AG20443 (cell line): ENCODE results near the gene TBC1D22A.
A peak's percentile ranks its signal among the peaks of the same experiment; 100 is the strongest.

Source experiments
- DNase-seq: peaks from one replicate; pipeline ENCODE4 v3.0.0; 2012; ENCODE audit warnings: low spot score, mixed read lengths

TBC1D22A gene

DNA sequence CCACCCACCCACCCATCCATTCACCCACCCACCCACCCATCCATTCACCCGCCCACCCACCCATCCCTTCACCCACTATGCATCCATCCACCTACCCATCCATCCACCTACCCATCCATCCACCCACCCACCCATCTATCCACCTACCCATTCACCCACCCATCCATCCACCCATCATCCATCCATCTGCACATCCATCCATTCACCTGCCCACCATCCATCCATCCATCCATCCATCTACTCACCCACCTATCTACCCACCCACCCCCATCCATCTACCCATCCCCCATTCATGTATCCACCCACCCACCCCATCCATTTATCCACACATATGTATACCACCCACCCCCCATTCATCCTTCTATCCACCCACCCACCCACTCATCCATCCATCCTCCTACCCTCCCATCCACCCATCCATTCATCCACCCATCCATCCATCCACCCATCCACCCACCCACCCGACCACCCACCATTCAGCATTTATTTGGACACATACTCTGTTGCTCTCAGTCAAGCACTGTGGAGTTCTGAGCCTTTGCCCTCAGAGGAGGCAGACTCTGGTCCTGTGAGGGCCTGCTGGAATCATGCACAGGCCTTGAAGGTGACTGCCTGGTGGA lies 380.1 kb downstream of the TBC1D22A start:
- DNase-seq, result no peak

DNA sequence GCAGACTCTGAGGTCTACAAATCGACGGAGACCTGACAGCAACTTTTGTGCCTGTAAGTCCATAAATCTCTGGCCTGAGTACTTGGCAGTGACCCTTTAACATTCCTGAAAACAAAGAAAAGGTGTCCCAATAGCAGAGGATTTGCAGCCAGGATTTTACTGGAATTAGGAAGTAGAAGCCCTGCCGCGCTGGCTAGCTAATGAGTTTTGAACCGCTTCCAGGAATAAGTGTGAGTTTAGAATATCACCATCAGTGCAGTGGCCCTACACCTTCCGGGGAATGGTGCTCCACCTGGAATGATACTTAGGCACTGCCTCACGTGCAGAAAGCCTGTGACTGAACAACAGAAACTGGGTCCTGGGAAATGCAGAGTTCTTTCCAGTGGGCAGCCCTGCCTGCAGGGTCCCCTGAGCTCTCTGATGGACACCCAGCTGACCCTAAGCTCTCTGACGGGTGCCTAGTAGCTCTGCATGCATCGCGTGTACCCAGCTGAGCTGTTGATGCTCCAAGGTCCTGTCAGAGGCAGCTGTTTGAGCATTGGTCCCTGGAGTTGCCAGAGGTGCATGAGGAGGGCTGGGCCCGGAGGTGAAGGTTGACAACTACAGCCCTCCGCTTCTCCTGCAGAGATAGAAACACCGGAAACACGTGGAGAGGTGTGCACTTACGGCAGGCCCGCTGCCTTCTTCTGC lies 380.9 kb downstream of the TBC1D22A start:
- no peak for DNase-seq

DNA sequence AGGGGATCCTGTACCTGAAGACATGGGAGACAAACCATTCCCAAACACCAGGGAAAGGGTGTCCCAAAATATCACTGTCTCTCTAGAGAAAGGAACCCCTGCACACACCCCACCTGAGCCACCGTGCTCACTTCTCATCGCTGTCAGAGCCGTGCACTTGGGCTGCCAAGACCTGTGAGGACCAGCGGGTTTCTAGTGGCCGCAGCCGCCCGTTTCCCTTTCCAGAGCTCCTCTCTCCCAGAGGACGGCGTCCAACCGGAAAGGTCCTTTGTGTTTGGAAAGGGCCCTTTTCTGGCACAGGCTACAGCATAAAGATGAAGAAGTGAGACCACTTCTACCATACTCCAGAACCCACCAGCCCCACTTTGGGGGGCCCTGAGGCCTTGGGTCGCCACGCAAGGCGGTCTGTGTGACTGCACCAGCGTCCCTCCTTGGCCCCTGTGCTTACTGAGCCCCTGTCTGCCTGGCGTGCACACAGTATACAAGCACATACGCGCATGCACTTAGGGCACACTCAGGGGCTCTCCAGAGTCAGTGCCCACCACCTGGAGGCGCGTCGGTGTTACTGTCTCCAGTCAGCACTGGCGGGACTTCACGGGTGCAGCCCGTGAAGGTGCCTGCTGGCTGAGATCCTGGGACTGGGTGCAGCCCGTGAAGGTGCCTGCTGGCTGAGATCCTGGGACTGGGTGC lies 381.8 kb downstream of the TBC1D22A start:
- no peak for DNase-seq

DNA sequence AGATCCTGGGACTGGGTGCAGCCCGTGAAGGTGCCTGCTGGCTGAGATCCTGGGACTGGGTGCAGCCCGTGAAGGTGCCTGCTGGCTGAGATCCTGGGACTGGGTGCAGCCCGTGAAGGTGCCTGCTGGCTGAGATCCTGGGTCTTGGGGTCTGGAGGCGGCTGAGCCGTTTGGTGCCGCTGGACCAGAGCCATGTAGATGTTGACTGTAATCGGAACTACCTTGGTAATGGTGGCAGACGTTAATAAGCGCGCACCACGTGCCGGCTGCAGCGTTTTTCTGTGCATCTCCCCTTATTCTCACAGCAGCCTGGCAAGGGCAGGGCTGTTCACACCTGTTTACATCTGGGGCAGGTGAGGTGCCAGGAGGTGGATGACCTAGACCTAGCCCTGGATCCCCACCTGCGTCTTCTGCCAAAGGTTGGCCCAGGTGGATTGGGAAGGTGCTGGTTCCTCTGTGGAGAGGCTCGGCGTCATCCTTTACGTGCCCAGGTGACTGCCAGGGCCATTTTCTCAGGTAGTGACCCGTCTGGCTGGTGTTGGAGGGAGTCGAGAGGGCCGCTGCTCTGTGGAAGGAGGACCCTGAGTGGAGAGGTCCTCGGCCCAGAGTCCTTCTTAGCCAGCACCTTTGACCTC lies 382.5 kb downstream of the TBC1D22A start:
- DNase-seq, result no peak

DNA sequence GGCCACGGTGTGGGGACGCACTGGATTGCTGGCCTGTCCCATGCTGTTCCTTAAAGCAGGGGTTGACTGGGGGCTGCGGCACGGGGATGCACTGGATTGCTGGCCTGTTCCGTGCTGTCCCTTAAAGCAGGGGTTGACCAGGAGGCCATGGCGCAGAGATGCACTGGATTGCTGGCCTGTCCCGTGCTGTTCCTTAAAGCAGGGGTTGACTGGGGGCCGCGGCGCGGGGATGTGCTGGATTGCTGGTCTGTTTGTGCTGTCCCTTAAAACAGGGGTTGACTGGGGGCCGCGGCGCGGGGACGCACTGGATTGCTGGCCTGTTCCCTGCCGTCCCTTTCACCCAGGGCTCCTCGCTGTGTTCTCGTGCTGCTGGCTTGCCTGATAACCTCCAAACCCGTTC lies 383.4 kb downstream of the TBC1D22A start:
- DNase-seq, result no peak

DNA sequence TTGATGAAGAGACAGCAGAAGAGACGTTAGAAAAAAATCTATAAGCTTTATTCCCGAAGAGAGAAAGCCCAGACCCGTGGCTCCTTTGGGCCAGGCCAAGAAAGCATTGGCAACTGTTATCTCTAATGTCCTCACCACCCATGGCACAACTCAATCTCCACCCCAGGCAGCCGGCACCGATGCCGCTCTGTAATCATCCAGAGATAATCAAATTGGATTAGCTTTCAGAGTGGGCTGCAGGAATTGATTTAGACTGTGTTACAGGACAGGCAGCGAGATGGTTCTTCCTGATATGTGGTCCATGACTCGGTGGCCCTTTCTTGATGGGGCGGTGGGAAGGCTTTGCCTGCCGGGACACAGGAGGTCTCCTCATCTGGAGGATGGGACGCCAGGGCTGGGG lies 383.9 kb downstream of the TBC1D22A start:
- DNase-seq, result no peak

DNA sequence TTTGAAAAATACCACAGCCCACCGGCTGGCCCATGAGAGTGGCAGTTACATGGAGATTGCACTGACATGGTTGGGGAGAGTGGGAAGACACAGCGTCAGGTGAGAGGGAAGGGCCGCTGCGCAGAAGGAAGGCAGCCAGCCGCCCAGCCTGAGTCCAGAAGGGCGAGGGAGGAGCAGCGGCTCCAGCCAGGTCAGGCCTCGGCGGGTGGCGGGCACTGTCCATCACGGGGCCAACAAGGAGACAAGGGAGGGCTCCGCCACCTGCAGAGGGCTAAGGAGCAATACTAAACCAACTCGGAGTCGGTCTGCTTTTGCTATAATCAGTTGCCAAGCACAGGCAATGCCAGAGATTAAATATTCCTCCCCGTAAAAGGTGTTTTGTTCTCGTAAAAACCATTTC lies 384.5 kb downstream of the TBC1D22A start:
- no peak for DNase-seq

DNA sequence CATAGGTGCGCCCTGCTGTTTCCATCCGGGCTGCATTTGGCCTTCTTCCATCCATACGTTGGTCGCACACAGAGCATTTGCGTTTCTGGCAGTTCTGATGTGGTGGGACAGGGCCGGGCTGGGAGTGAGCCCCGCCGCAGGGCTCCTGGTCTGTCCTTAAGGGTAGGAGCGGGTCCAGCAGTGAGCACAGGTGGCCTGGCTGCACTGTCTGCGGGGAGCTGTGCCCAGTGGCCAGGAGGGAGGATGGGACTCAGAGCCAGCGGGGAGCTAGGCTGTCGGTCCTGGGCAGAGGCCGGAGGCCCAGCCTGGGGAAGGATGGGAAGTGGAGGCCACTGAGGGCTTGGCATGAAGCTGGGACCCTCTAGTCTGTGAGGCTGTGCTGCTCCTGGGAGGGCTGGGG lies 385.1 kb downstream of the TBC1D22A start:
- no peak for DNase-seq

DNA sequence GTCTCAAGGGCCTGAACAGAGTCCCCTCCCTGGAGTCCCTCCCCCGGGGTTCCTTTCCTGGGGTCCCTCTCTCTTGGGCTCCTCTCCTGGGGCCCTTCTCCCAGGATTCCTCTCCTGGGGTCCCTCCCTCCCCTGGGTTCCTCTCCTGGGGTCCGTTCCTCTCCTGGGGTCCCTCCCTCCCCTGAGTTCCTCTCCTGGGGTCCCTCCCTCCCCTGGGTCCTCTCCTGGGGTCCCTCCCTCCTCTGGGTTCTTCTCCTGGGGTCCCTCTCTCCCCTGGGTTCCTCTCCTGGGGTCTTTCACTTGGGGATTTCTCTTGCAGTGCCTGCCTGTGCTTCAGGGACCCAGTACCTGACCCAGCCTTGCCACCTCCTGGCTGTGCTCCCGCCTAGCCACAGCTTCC lies 386.1 kb downstream of the TBC1D22A start:
- DNase-seq, result no peak

DNA sequence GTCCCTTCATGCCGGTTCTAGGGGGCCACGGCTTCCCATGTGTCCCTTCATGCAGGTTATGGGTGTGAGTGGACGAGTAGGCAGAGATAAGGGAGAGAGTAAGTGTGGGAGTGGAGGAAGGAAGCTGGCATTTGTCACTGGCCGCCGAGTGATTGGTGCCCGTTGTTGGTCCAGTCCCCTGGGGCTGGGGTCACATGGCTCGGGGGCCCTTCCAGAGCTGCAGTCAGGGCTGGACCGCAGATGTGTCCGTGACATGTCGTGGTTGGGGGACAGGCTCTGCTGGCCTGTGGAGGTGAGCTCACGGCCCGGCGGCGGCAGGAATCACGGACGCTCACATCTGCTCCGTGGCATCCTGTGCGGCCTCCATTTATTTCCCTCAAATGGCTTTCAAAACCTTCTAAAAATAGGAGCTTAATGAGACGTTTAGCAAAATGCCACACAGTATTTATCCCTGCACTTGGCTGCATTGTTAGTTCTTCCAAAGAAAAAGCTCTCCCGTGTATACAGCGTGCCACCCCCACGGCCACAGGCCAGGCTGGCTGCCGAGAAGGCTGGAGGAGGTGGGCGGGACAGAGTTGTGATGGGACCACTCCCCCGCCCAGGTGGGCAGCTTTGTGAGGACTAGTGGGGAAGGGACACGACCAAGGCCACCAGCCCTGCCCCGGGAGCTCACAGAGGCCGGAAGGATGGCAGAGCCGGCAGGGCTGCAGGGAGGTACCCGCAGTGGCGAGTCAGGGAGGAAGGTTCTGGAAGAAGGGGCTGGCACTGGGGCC lies 386.7 kb downstream of the TBC1D22A start:
- no peak for DNase-seq

DNA sequence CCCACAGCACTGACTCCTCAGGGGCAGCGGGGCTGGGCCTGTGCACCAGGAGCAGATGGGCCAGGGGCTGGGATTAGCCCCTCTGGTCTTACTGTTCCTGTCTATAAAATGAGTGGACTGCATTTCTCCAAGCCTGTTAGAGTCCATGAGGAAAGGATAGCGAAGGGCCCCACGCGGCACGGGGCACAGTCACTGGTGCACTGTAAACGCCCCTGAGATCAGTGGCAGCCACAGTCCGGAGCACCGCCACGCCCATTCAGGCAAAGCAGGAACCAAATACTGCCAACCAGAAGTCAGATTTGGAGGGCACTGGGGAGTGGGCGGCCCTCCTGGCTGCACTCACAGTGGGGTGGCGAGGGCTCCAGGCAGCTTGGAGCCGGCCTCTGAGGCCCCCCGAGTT lies 387.5 kb downstream of the TBC1D22A start:
- no peak for DNase-seq

DNA sequence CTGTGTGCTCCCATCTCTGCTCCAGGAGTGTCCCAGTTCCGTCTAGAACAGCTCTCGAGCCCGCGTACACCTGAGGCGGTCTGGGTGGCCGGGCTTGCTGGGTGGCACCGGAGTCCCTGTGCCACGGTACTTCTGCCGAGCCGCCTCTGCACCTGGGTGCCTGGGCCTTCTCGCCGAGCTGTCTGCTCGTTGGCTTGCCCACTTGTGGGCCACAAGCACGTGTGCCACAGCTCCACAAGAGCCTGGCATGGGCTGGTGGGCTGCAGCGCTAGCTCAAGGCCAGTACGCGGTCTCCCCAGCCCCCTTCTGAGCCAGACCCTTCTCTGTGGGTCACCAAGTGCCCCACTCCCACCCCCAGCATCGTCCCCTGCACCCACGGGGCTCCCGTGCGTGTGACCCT lies 388.0 kb downstream of the TBC1D22A start:
- DNase-seq, result no peak

DNA sequence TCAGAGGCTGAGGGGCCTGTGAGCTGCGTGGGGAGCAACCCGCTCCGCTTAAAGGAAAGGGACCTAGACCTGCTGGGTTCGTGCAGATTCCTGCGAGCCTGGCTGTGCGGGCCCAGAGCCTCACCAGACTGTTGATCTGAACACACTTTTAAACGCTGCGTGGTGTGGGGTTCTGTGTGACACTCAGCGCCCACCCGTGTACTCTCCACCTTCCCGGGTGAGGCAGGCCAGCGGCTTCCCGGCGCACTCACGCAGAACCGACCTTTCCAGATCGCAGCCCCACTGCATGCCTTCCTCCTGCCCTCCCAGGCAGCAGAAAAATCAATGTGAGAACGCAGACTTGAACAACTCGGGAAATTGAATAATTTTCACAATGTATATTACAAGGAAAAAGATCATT lies 388.6 kb downstream of the TBC1D22A start:
- no peak for DNase-seq

DNA sequence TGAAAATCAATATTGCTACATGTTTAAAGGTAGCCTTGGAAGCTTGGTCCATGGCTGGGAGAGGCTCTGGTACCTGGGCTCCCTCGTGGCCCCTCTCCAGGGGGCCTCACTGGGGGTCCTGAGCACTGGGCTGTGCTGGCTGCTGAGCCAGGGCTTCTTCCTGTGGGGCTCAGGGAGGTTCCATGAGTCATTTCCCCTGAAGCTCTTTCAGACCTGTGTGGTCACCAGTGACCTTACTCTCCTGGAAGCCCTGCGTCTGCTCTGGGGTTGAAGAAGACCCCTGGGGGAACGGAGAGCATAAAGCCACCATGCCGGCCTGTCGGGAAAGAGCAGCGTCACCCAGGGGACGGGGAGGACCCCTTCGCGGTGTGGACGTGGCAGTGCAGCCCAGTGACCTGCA lies 389.0 kb downstream of the TBC1D22A start:
- peak; percentile 26 for DNase-seq

DNA sequence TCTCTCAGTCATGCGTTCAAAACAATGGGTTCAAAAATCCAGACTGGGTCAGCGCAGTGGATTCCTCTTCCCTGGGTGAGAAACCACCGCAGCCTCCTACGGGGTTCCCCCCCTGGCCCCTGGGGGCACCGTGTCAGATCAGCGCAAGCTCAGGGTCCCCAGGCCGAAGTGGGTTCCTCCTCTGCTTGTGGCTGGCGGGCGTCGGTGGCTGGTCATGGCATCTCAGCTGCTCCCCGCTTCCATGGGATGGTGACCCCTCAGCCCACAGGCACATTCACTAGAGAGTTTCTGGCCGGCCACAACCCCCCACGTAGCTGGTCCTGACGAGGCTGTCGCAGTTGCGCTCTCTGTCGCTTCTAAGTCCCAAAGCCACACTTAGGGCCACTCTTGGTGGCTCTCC lies 389.8 kb downstream of the TBC1D22A start:
- DNase-seq, result no peak

DNA sequence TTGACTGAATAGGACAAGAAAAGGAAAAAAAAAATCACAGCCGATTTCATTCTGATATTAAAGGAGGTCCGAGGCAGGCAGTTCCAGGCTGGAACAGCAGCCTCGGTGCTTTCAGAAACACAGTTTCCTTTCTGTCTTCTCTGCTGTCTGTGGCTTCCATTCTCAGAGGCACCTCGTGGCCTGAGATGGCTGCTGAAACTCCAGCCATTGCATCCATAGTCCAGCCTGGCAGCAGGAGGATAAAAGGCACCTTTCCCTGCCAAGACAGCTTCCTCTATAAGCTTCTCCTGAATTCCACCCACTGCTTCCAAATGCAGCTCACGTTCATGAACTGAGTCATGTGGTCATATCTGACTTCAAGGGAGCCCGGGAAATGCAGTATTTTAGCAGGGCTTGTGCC lies 390.5 kb downstream of the TBC1D22A start:
- DNase-seq, result no peak

DNA sequence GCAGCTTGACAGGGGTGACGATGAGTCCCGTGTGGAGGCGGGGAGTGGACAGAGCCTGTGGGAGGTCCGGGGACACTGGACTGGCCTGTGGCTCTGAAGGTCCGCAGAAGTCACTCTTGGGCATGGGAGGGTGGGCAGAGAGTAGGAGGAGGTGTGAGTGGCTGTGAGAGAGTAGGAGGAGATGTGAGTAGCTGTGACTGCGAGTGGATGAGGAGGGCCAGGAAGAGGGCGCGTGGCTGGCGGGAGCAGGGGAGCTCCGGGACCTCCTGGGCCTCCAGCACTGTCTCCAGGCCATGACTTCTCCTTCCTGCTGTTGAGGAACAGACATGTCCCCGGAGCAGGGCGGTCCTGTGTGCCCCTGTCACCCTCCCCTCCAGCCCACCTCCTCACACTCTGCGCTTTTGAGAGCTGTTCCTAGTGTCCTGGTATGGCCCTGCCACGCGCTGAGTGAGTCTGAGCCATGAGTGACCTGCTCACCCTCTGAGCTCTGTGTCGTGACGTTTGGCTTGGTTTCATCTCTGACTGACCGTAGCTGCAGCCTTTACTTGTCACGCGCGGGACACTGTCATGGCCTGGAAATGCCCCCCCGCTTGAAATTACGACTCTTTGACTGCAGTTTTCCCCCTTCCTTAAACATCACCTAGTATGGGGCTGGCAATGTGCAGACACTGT lies 391.5 kb downstream of the TBC1D22A start:
- DNase-seq, result no peak

DNA sequence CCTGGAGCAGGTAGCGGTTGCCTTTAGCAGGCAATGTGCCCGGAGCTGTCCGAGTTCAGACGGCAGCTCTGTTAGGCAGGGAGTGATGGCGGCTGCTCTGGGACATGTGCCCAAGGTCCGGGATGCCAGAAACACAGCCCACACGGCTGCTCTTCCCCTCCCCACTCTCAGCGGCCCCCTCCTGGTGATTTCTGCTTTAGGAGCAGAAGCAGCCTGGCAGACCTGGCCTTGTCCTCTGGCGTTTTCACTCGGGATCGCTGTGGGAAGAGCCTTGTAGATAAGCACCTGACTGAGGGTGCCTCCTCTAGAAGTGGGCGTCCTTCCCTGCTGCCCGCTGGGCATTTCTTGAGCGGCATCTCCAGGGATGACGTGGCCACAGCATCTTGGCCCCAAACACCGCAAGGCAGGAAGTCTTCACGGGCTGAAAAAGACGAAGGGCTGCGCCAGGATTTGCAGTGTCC lies 392.2 kb downstream of the TBC1D22A start:
- peak; percentile 87 for DNase-seq

DNA sequence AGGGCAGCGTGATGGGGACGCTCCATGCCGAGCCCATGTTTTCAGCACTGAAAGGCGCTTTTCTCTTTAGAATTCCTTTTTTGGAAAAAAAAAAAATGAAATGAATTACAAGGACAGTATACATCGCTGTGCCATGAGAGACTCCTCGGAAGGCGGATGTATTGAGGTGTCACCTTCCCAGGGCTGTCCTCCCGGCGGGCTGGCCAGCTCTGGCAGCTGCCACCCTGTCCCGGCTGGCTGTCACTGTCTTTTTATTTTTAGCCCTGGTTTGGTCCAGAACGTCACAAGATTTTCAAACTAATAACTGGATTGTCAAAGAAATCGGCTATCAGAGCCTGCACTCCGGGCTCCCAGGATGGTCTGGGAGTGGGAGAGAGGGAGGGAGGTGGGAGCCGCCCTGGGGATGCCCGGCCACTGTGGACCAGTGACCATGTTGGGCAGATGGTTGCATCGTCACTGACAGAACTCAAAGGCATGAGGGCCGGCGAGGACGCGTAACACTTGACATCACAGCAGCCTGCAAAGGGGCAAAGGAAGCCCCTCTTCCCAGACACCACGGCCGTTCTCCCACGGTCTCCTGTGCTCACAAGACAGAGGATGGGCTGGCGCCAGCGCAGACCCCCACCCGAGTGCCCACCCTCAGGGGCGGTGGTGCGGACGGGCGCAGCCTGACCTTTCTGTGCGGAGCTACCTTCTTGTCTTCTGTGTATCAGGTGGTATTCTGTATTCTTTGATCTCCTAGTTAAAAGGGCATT lies 392.9 kb downstream of the TBC1D22A start:
- no peak for DNase-seq

DNA sequence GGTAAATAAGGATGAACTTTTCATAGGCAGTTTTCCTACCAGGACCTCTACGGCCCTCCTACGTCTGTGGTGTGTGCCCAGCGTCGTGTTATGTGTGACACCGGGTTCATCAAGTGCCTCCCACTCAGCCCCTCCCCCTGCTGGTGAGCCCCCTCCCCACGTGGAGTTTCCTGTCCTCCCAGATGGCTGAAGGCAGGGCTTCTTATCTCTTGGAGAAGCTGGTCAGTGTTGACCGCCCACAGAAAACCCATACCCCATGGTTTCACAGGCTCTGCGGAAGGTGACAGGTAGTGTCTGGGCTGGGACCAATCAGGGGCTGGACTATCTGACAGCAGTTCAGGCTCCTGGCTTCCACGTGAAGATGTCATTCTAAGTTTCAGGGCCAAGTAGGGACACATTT lies 393.5 kb downstream of the TBC1D22A start:
- DNase-seq, result no peak
